Measurements from ENCODE around the gene CEP112. TPM values are rescaled to one million over a fixed set of nuclear protein-coding genes. Genes with fewer than 3 reads are reported as not detected.

Gene CEP112
- total RNA-seq, 1 donor from 2014 or later = 13.9 TPM

GRCh38 chr17:65704731-65705130, 487.2 kb downstream of the CEP112 start:
- Histone ChIP-seq H2AFZ (ENCODE audit: low read depth, low read length) (no peak overlapping the region), H3K79me2 (ENCODE audit: insufficient read depth, low read length) (no peaks in the 10 kb centered on the region), H3K27me3 (ENCODE audit: insufficient read depth, low read length) (no peaks in the 10 kb centered on the region), H3K4me1 (ENCODE audit: insufficient read depth, low read length) (no peaks in the 10 kb centered on the region), H3K36me3 (ENCODE audit: insufficient read depth, low read length) (no peaks in the 10 kb centered on the region), H3K4me2 (ENCODE audit: low read length) (no peak overlapping the region), H4K20me1 (ENCODE audit: insufficient read depth, low read length) (no peaks in the 10 kb centered on the region), H3K9me3 (ENCODE audit: insufficient read depth, low read depth, low read length) (no peaks in the 10 kb centered on the region), H3K9ac (ENCODE audit: low read length) (no peak overlapping the region), H3K4me3 (ENCODE audit: insufficient read depth, low read depth, low read length) (no peak overlapping the region), H3K27ac (ENCODE audit: low read depth, low read length) (no peak overlapping the region)
- H3K36me3 Mint-ChIP-seq (ENCODE audit: low read depth, unreplicated experiment) = peaks cover 3% of the 10 kb centered on the region
- no peak for TF ChIP-seq EZH2 (IDR thresholded peaks at IDR 0.05; ENCODE audit: insufficient read depth, low read length)
- no peak for TF ChIP-seq CTCF (IDR thresholded peaks at IDR 0.05; ENCODE audit: insufficient read depth, low read depth, low read length)
- no peaks in the 10 kb centered on the region for H3K4me1 Mint-ChIP-seq (ENCODE audit: low read depth, unreplicated experiment)
- DNase-seq (ENCODE audit: low read depth) = no peak
- FAIRE-seq = no peak
- no peaks in the 10 kb centered on the region for H3K27me3 Mint-ChIP-seq (ENCODE audit: low read depth, unreplicated experiment)
- peaks cover 3% of the 10 kb centered on the region for H3K9me3 Mint-ChIP-seq (ENCODE audit: unreplicated experiment)
- no peak overlapping the region for H3K27ac Mint-ChIP-seq (ENCODE audit: unreplicated experiment)
- H3K4me3 Mint-ChIP-seq (ENCODE audit: unreplicated experiment) = no peak overlapping the region

DNA sequence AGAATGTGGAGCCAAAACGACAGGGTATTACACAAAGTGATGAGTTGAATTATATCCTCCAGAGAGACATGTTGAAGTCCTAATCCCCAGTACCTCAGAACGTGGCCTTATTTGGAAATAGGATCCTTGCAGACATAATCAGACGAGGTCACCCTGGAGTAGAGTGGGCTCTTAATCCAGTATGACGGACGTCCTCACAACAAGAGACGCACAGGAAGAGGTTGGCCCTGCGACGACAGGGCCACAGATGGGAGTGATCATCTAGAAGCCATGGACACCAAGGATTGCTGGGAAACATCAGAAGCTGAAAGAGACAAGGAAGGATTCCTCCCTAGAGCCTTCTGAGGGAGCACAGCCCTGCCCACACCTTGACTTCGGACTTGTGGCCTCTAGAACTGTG, 488.0 kb downstream of the CEP112 start:
- H3K27me3 Mint-ChIP-seq (ENCODE audit: low read depth, unreplicated experiment) = no peaks in the 10 kb centered on the region
- TF ChIP-seq EZH2 (IDR thresholded peaks at IDR 0.05; ENCODE audit: insufficient read depth, low read length) (no peak), CTCF (IDR thresholded peaks at IDR 0.05; ENCODE audit: insufficient read depth, low read depth, low read length) (no peak)
- H2AFZ ChIP-seq (ENCODE audit: low read depth, low read length) = no peak overlapping the region
- H3K4me2 ChIP-seq (ENCODE audit: low read length) = no peak overlapping the region
- H3K36me3 ChIP-seq (ENCODE audit: insufficient read depth, low read length) = no peaks in the 10 kb centered on the region
- H3K9me3 ChIP-seq (ENCODE audit: insufficient read depth, low read depth, low read length) = no peaks in the 10 kb centered on the region
- H3K4me1 ChIP-seq (ENCODE audit: insufficient read depth, low read length) = peaks cover 1% of the 10 kb centered on the region
- peaks cover 3% of the 10 kb centered on the region for H3K36me3 Mint-ChIP-seq (ENCODE audit: low read depth, unreplicated experiment)
- H3K9ac ChIP-seq (ENCODE audit: low read length) = no peak overlapping the region
- H4K20me1 ChIP-seq (ENCODE audit: insufficient read depth, low read length) = no peaks in the 10 kb centered on the region
- no peak overlapping the region for H3K27ac Mint-ChIP-seq (ENCODE audit: unreplicated experiment)
- no peaks in the 10 kb centered on the region for H3K27me3 ChIP-seq (ENCODE audit: insufficient read depth, low read length)
- H3K27ac ChIP-seq (ENCODE audit: low read depth, low read length) = no peak overlapping the region
- FAIRE-seq (no peak), DNase-seq (ENCODE audit: low read depth) (no peak)
- H3K79me2 ChIP-seq (ENCODE audit: insufficient read depth, low read length) = no peaks in the 10 kb centered on the region
- H3K4me1 Mint-ChIP-seq (ENCODE audit: low read depth, unreplicated experiment) = peaks cover 2% of the 10 kb centered on the region
- H3K4me3 ChIP-seq (ENCODE audit: insufficient read depth, low read depth, low read length) = no peak overlapping the region
- H3K9me3 Mint-ChIP-seq (ENCODE audit: unreplicated experiment) = peaks cover 4% of the 10 kb centered on the region
- no peak overlapping the region for H3K4me3 Mint-ChIP-seq (ENCODE audit: unreplicated experiment)

GRCh38 chr17:65699459-65699858, 492.5 kb downstream of the CEP112 start:
- DNase-seq (ENCODE audit: low read depth) (no peak), FAIRE-seq (no peak)
- no peak overlapping the region for H3K9ac ChIP-seq (ENCODE audit: low read length)
- no peak overlapping the region for H3K27ac ChIP-seq (ENCODE audit: low read depth, low read length)
- H3K4me3 ChIP-seq (ENCODE audit: insufficient read depth, low read depth, low read length) = no peak overlapping the region
- Mint-ChIP-seq H3K9me3 (ENCODE audit: unreplicated experiment) (peaks cover 4% of the 10 kb centered on the region), H3K27me3 (ENCODE audit: low read depth, unreplicated experiment) (no peaks in the 10 kb centered on the region), H3K4me1 (ENCODE audit: low read depth, unreplicated experiment) (peaks cover 30% of the 10 kb centered on the region), H3K27ac (ENCODE audit: unreplicated experiment) (no peak overlapping the region), H3K4me3 (ENCODE audit: unreplicated experiment) (no peak overlapping the region), H3K36me3 (ENCODE audit: low read depth, unreplicated experiment) (peaks cover 3% of the 10 kb centered on the region)
- H3K4me2 ChIP-seq (ENCODE audit: low read length) = no peak overlapping the region
- no peaks in the 10 kb centered on the region for H3K27me3 ChIP-seq (ENCODE audit: insufficient read depth, low read length)
- H2AFZ ChIP-seq (ENCODE audit: low read depth, low read length) = no peak overlapping the region
- TF ChIP-seq EZH2 (IDR thresholded peaks at IDR 0.05; ENCODE audit: insufficient read depth, low read length) = no peak
- no peak for TF ChIP-seq CTCF (IDR thresholded peaks at IDR 0.05; ENCODE audit: insufficient read depth, low read depth, low read length)
- H3K36me3 ChIP-seq (ENCODE audit: insufficient read depth, low read length) = no peaks in the 10 kb centered on the region
- H3K79me2 ChIP-seq (ENCODE audit: insufficient read depth, low read length) = no peaks in the 10 kb centered on the region
- no peaks in the 10 kb centered on the region for H4K20me1 ChIP-seq (ENCODE audit: insufficient read depth, low read length)
- H3K4me1 ChIP-seq (ENCODE audit: insufficient read depth, low read length) = peaks cover 31% of the 10 kb centered on the region
- no peaks in the 10 kb centered on the region for H3K9me3 ChIP-seq (ENCODE audit: insufficient read depth, low read depth, low read length)

All from astrocyte (in vitro differentiated cells and primary cell).